ENCODE results near the gene CNTN4.

Gene CNTN4

DNA sequence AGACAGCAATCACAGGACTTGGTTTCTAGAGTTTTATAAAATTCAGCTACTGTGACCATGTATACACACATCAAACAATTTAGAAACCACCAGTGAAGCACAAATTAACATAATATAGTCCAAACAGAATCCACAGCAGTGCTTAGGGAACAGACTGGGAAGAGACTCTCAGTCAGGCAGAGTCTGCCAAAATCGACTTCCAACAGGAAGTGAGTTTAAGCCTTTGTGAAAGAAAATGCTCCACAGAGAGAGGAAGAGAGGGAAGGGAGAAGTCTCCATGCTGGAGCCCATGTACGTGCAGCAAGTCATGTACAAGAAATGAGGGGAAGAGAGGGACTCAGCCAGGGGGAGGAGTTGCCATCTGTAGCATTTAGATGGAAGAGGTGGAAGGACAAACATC lies 838.9 kb downstream of the CNTN4 start:
- Histone ChIP-seq H3K9ac (peak overlapping the region in 2 of 11 experiments; percentile 10 to 30; a peak in 2 of 22 replicates), H3K9me3 (replicated peaks in 1 of 11) (no peaks in the 10 kb centered on the region), H3K27ac (peak overlapping the region in 4 of 11 experiments; percentile 2 to 79 (median 42); a peak in 6 of 22 replicates), H4K20me1 (no peaks in the 10 kb centered on the region), H3K4me2 (peak overlapping the region; percentile 40 to 78 (median 58); a peak in 21 of 22 replicates), H3K4me1 (peaks cover 7 to 30% (median 22%) of the 10 kb centered on the region in 10 experiments; a peak in 19 of 20 replicates), H3K36me3 (no peaks in the 10 kb centered on the region), H3K4me3 (no peak overlapping the region; a peak in 1 of 20 replicates), H3K27me3 (no peaks in the 10 kb centered on the region)
- no peak for TF ChIP-seq Cebpa-rat (IDR thresholded peaks at IDR 0.05)

DNA sequence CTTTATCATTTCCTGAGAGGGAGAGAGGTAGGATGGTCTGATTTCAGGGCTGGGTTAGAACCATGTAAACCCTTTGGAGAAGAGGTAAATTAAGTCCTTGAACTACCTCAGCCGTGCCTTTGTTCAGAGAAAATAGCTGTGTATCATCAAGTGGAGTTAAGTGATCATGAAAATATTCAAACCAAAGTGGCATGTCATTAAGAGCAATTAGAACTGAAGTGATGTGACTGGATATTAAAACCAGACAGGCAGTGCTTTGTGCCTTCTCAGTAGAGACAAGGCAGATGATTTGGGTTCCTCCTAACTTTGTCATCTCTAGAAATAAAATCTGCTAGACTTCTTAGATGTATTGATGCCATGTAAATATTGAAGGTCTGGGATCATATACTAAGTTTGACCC lies 840.0 kb downstream of the CNTN4 start:
- Histone ChIP-seq H4K20me1 (no peaks in the 10 kb centered on the region), H3K4me1 (peaks cover 7 to 30% (median 22%) of the 10 kb centered on the region in 10 experiments; a peak in 19 of 20 replicates), H3K27ac (peak overlapping the region in 2 of 11 experiments; percentile 69 to 79; a peak in 2 of 22 replicates), H3K9me3 (replicated peaks in 1 of 11) (no peaks in the 10 kb centered on the region), H3K4me2 (peak overlapping the region in 6 of 11 experiments; percentile 47 to 78 (median 64); a peak in 10 of 22 replicates), H3K27me3 (no peaks in the 10 kb centered on the region), H3K9ac (no peak overlapping the region), H3K4me3 (no peak overlapping the region), H3K36me3 (no peaks in the 10 kb centered on the region)
- no peak for TF ChIP-seq Cebpa-rat (IDR thresholded peaks at IDR 0.05)

DNA sequence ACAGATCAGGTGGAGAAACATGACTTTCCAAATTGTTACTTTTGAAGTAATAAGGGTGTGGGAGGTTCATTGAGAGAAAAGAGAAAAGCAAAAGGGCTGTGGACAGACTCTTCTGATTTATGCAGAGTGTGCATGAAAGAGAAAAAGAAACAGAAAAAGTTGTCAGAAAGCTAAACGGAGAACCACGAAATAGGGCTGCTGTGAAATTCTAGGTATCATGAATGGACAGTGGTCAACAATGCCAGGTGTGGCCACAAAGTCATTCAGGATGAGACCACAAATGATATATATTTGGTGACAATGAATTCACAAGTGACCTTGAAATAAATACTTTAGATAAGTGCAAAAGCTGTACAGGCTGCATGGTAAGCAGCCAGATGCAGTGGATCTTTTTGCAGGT lies 841.4 kb downstream of the CNTN4 start:
- no peak for TF ChIP-seq Cebpa-rat (IDR thresholded peaks at IDR 0.05)
- H3K27ac ChIP-seq = no peak overlapping the region
- no peaks in the 10 kb centered on the region for H3K9me3 ChIP-seq (replicated peaks in 1 of 11)
- H3K9ac ChIP-seq = no peak overlapping the region
- H3K4me2 ChIP-seq = no peak overlapping the region
- peaks cover 13 to 37% (median 29%) of the 10 kb centered on the region in 10 experiments for H3K4me1 ChIP-seq
- no peaks in the 10 kb centered on the region for H3K27me3 ChIP-seq
- no peaks in the 10 kb centered on the region for H3K36me3 ChIP-seq
- H3K4me3 ChIP-seq = no peak overlapping the region
- no peaks in the 10 kb centered on the region for H4K20me1 ChIP-seq

DNA sequence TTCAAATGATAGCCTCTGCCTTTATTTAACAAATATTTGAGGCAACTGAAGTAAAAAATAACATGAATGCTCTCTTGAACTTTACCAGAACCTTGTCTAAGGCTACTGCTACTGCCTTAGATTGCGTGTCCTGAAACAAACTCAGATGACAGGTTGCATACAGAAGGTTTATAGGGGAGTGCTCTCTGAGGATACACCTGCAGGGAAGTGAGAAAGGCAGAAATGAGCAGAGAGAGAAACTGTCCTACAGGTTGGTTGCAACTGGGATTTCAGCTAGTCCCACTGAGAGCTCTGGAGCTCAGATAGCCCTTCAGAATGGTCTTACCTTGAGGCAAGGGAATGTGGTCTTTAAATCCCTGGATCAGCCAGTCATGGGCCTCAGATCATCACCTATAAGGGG lies 846.0 kb downstream of the CNTN4 start:
- Histone ChIP-seq H3K4me2 (peak overlapping the region; percentile 56 to 88 (median 62); a peak in 21 of 22 replicates), H3K36me3 (no peaks in the 10 kb centered on the region), H3K9me3 (replicated peaks in 1 of 11) (no peaks in the 10 kb centered on the region), H3K9ac (no peak overlapping the region), H3K4me3 (no peak overlapping the region), H3K27me3 (no peaks in the 10 kb centered on the region), H3K27ac (no peak overlapping the region), H3K4me1 (peaks cover 17 to 34% (median 25%) of the 10 kb centered on the region in 10 experiments), H4K20me1 (no peaks in the 10 kb centered on the region)
- TF ChIP-seq Cebpa-rat (IDR thresholded peaks at IDR 0.05) = no peak

DNA sequence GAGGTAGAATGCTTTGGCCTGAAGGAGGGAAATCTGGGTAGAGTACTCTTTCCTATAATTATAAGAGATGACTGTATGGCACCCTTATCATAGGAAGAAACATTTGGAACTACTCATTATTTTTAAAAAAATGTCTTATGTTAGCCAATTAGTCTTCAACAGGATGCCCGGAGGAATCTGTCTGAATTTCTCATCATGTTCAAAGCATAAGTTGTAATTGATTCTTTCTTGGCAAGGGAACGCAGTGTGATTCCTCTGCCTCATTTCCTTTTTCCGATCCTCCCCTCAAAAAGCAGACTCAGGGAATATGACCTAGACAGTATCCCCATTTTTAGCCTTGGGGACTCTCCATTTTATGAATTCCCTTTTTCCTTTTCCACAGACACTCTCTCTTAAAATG lies 846.5 kb downstream of the CNTN4 start:
- Histone ChIP-seq H3K4me3 (no peak overlapping the region), H3K27ac (no peak overlapping the region), H3K36me3 (no peaks in the 10 kb centered on the region), H3K9ac (no peak overlapping the region), H3K27me3 (no peaks in the 10 kb centered on the region), H3K4me1 (peaks cover 17 to 34% (median 26%) of the 10 kb centered on the region in 10 experiments), H3K9me3 (replicated peaks in 1 of 11) (no peaks in the 10 kb centered on the region), H3K4me2 (peak overlapping the region; percentile 56 to 88 (median 62)), H4K20me1 (no peaks in the 10 kb centered on the region)
- no peak for TF ChIP-seq Cebpa-rat (IDR thresholded peaks at IDR 0.05)

DNA sequence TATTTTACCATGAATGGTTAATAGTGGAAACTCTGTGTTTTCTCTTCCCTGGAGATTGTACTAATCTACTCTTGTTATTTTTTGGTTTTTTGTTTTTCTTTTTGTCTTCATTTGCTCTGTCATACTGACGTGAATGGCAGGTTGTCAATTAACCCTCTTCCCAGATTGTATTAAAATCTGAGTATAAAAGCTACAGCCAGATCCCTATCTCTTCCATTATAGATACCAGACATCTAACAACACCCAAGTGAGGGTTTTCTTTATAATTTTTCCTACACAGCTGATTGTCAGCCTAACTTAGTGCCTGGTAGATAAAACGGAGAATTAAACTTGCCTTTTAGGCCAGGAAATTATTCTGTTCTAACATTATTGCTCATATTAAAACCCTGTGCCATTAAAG lies 848.9 kb downstream of the CNTN4 start:
- H3K36me3 ChIP-seq = no peaks in the 10 kb centered on the region
- no peak overlapping the region for H3K9ac ChIP-seq
- no peaks in the 10 kb centered on the region for H3K9me3 ChIP-seq (replicated peaks in 1 of 11)
- H3K4me1 ChIP-seq = peaks cover 17 to 34% (median 26%) of the 10 kb centered on the region in 10 experiments
- no peak overlapping the region for H3K4me2 ChIP-seq
- no peak for TF ChIP-seq Cebpa-rat (IDR thresholded peaks at IDR 0.05)
- no peaks in the 10 kb centered on the region for H3K27me3 ChIP-seq
- H3K4me3 ChIP-seq = no peak overlapping the region
- H3K27ac ChIP-seq = no peak overlapping the region
- no peaks in the 10 kb centered on the region for H4K20me1 ChIP-seq

DNA sequence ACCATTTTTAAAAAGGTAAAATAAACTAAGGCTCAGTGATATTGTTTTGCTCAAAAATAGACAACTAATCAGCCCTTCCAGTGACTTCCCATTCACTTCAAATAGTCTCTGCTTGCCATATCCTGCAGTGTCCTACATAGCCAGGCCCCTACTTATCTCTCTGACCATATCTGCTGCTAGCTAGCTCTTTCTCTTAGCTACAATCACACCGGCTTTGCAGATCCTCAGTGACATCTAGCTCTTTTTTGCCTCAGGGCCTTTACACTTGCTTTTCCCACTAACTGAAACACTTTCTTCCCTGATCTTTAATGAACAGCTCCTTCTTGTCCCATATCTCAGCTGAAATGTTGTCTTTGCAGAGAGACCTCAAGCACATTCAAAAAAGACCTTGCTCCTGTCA lies 850.2 kb downstream of the CNTN4 start:
- Histone ChIP-seq H4K20me1 (no peaks in the 10 kb centered on the region), H3K9ac (no peak overlapping the region), H3K27me3 (no peaks in the 10 kb centered on the region), H3K27ac (no peak overlapping the region), H3K36me3 (no peaks in the 10 kb centered on the region), H3K9me3 (replicated peaks in 1 of 11) (no peaks in the 10 kb centered on the region), H3K4me1 (peaks cover 17 to 33% (median 26%) of the 10 kb centered on the region in 10 experiments), H3K4me3 (no peak overlapping the region), H3K4me2 (no peak overlapping the region)
- no peak for TF ChIP-seq Cebpa-rat (IDR thresholded peaks at IDR 0.05)

DNA sequence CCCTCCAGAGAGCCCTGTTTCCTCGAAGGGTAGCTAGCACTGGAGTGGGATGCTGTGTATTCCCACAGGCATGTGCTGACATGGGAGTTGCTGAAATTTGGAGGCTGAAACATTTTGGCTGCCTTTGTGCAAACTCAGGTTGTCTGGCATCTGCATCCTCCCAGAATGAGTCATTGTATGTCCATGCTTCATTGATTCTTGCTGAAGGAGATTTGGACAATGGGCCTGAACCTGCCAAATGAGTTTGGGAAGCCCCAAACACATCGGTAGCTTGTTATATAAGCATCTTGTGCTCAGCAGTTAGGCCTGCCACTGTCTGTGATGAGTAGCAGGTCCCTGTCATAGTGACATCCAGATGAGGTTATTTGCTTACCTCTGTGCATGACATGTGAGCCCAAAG lies 851.5 kb downstream of the CNTN4 start:
- Histone ChIP-seq H3K27ac (no peak overlapping the region), H3K4me3 (no peak overlapping the region), H3K4me1 (peaks cover 11 to 22% (median 18%) of the 10 kb centered on the region in 10 experiments), H4K20me1 (no peaks in the 10 kb centered on the region), H3K9me3 (replicated peaks in 1 of 11) (no peaks in the 10 kb centered on the region), H3K27me3 (no peaks in the 10 kb centered on the region), H3K4me2 (no peak overlapping the region), H3K36me3 (no peaks in the 10 kb centered on the region), H3K9ac (no peak overlapping the region)
- TF ChIP-seq Cebpa-rat (IDR thresholded peaks at IDR 0.05) = no peak

DNA sequence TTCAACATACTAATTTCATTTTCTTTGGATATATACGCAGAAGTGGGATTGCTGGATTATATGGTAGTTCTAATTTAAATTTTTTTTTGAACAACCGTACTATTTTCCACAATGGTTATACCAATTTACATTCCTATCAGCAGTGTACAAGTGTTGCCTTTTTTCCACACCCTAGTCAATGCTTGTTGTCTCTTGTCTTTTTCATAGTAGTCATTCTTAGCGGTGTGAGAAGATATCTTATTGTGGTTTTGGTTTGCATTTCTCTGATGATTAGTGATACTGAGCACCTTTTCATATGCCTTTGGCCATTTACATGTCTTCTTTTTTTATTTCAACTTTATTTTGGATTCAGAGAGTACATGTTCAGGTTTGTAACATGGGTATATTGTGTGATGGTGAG lies 858.4 kb downstream of the CNTN4 start:
- no peaks in the 10 kb centered on the region for H3K27me3 ChIP-seq
- no peak for TF ChIP-seq Cebpa-rat (IDR thresholded peaks at IDR 0.05)
- H4K20me1 ChIP-seq = no peaks in the 10 kb centered on the region
- no peak overlapping the region for H3K4me2 ChIP-seq
- H3K4me1 ChIP-seq = peaks cover under 1 to 10% (median 4%) of the 10 kb centered on the region in 10 experiments; a peak in 17 of 20 replicates
- no peak overlapping the region for H3K9ac ChIP-seq
- H3K36me3 ChIP-seq = no peaks in the 10 kb centered on the region
- no peak overlapping the region for H3K4me3 ChIP-seq
- no peak overlapping the region for H3K27ac ChIP-seq
- H3K9me3 ChIP-seq (replicated peaks in 1 of 11) = 0 out of 22 replicates have a peak, but pooled peaks cover 0 to 6% (median 0%) of the 10 kb centered on the region in 11 experiments

DNA sequence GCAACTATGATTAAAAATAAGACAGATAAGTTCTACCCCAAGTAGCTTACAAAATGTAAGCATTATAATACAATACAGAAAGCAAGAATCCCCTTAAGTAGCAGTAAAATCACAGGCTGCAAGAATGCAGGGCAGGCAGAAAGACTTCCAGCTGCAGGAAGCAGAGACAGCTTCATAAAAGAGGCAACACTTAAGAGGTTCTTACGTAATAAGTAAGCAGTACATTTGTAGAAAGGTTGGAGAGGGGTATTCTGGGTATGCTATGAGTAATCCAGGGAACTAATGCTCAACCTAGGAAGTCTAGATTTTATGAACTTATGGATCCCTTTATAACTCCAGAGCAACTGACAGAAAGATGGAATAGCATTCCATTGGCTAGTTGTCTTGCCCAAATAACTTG lies 859.9 kb downstream of the CNTN4 start:
- H3K4me3 ChIP-seq = no peak overlapping the region
- 0 out of 22 replicates have a peak, but pooled peaks cover 0 to 6% (median 0%) of the 10 kb centered on the region in 11 experiments for H3K9me3 ChIP-seq (replicated peaks in 1 of 11)
- H3K27me3 ChIP-seq = no peaks in the 10 kb centered on the region
- peak overlapping the region in 2 of 11 experiments; percentile 1 to 27; a peak in 1 of 22 replicates for H3K4me2 ChIP-seq
- no peaks in the 10 kb centered on the region for H3K36me3 ChIP-seq
- H3K4me1 ChIP-seq = peaks cover 8 to 21% (median 14%) of the 10 kb centered on the region in 10 experiments; a peak in 18 of 20 replicates
- H4K20me1 ChIP-seq = no peaks in the 10 kb centered on the region
- TF ChIP-seq Cebpa-rat (IDR thresholded peaks at IDR 0.05) = peak in 3 of 11 experiments; percentile 21 to 38 (median 26); a peak in 3 of 22 replicates
- no peak overlapping the region for H3K27ac ChIP-seq
- no peak overlapping the region for H3K9ac ChIP-seq
